Measurements from ENCODE around the gene GPR161. TPM values are rescaled to one million over a fixed set of nuclear protein-coding genes. Genes with fewer than 3 reads are reported as not detected.

GPR161 gene
- total RNA-seq, 1 donor from 2014 or later: 40.9 TPM

DNA sequence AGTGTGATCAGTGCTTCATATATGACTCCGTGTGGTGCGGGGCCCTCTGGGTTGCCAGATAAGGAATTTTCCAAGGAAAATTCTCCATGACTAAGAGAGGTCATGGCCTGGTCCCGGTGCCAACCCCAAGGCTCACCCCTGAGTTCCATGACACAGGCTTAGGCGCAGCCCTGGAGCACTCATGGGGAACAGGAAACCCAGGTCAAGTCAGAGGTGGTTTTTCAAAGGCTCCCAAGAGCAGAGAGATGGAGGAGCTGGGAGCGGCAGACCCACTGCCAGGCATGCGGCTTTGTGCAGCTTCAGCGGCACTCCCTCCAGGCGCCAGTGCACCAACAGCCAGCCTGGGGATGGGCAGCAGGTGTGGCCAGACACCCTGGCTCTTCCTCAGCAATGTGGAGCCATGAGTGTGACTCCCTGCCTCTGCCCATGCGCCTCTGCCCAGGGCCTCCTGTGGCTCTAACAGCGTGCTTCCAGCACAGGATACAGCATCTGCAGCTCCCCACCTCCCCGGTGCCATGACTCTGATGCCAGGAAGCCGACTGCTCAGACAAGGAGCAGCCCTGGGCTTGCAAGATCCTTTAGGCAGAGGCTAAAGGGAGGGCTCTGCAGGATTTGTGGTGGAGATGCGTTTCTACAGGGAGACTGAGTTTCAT is 47.3 kb downstream of the GPR161 start:
- no peak for DNase-seq (ENCODE audit: low spot score)
- TF ChIP-seq, protein P1, sequence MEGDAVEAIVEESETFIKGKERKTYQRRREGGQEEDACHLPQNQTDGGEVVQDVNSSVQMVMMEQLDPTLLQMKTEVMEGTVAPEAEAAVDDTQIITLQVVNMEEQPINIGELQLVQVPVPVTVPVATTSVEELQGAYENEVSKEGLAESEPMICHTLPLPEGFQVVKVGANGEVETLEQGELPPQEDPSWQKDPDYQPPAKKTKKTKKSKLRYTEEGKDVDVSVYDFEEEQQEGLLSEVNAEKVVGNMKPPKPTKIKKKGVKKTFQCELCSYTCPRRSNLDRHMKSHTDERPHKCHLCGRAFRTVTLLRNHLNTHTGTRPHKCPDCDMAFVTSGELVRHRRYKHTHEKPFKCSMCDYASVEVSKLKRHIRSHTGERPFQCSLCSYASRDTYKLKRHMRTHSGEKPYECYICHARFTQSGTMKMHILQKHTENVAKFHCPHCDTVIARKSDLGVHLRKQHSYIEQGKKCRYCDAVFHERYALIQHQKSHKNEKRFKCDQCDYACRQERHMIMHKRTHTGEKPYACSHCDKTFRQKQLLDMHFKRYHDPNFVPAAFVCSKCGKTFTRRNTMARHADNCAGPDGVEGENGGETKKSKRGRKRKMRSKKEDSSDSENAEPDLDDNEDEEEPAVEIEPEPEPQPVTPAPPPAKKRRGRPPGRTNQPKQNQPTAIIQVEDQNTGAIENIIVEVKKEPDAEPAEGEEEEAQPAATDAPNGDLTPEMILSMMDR (IDR thresholded peaks at IDR 0.05; ENCODE audit: unreplicated experiment): no peak
- peaks cover 38% of the 10 kb centered on the region for H3K36me3 Mint-ChIP-seq (ENCODE audit: low read depth, unreplicated experiment)
- H3K27me3 Mint-ChIP-seq (ENCODE audit: unreplicated experiment): peaks cover 4% of the 10 kb centered on the region
- peak overlapping the region; percentile 42 for H3K4me3 Mint-ChIP-seq (ENCODE audit: unreplicated experiment)
- peaks cover 4% of the 10 kb centered on the region for H3K4me1 Mint-ChIP-seq (ENCODE audit: unreplicated experiment)
- no peak overlapping the region for H3K27ac Mint-ChIP-seq (ENCODE audit: unreplicated experiment)
- no peaks in the 10 kb centered on the region for H3K9me3 Mint-ChIP-seq (ENCODE audit: unreplicated experiment)

DNA sequence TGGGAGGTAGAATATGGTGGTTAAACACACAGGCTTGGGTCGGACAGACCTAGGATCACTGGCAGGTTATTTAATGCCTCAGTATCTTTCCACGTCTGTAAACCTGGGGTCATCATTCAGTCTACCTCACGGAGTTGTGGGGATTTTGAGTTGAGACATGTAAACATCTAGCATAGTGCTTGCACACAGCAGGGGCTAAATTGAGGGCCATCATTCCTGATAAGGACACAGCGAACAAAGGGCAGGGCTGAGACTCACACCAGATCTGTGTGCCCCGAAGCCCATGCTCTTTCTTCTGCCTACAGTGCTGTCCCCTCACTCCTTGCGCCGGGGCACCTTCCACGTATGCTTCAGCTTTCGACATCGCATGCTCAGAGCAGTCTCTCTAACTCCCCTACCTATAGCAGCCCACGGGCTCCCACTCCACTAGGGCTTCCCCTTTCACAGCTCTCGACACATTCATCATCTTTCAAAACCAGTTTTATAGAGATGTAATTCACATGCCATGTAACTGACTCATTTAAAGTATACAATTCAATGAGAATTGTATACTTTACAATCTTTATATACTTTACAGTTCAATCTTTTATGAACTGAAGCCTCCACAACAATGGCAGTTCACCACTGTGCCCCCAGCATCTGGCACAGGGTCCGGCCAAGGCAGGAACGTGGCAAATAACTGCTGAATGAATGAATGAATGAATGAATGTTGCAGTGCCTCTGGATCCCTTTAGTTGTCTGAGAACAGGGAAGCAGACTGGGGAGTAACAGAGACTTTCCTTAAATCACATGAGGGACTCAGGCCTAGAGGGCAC is 48.0 kb downstream of the GPR161 start:
- Mint-ChIP-seq H3K4me1 (ENCODE audit: unreplicated experiment) (peaks cover 3% of the 10 kb centered on the region), H3K36me3 (ENCODE audit: low read depth, unreplicated experiment) (peaks cover 34% of the 10 kb centered on the region), H3K27ac (ENCODE audit: unreplicated experiment) (no peak overlapping the region), H3K9me3 (ENCODE audit: unreplicated experiment) (no peaks in the 10 kb centered on the region), H3K4me3 (ENCODE audit: unreplicated experiment) (no peak overlapping the region), H3K27me3 (ENCODE audit: unreplicated experiment) (peaks cover 6% of the 10 kb centered on the region)
- no peak for DNase-seq (ENCODE audit: low spot score)
- TF ChIP-seq, protein P1 (IDR thresholded peaks at IDR 0.05; ENCODE audit: unreplicated experiment): no peak

DNA sequence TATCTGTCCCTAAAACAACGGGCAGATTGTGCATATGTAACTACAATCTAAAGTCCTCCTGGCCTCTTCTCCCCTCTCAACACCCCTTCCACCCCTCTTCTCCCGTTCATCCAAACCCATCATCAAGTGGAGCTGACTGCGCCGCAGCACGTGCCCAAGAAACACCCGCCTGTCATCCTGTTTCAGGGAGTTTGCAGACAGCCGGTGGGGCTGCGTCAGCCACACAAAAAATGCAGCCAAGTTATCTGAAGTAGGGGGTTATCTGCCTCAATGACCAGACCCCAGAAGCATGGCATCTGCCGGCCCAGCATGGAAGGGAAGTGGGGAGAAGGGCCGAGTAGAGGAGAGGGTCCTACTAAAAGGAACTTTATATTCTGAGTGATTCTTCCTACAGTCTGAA is 49.0 kb downstream of the GPR161 start:
- no peak for DNase-seq (ENCODE audit: low spot score)

DNA sequence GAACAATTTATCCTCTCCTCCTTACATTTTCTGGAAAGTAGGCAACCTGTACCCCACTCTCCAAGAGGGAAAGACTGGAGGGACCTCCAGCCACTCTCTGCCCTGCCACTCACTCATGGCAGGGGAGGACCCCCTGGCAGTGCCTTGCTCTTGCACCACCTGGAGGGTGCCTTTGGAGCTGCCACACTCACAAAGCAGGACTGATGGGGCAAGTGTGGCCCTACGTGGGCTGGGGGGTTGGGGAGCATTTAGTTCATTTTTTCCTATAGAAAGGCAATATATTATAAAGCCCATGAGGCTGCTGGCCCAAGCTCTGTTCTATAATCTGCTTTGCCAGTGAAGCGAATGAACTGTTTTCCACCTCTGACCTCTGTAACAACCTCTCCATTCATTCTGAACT is 50.3 kb downstream of the GPR161 start:
- peaks cover 3% of the 10 kb centered on the region for H3K4me1 Mint-ChIP-seq (ENCODE audit: unreplicated experiment)
- TF ChIP-seq, protein P1 (IDR thresholded peaks at IDR 0.05; ENCODE audit: unreplicated experiment): no peak
- no peak overlapping the region for H3K4me3 Mint-ChIP-seq (ENCODE audit: unreplicated experiment)
- peaks cover 5% of the 10 kb centered on the region for H3K27me3 Mint-ChIP-seq (ENCODE audit: unreplicated experiment)
- H3K27ac Mint-ChIP-seq (ENCODE audit: unreplicated experiment): no peak overlapping the region
- peaks cover 35% of the 10 kb centered on the region for H3K36me3 Mint-ChIP-seq (ENCODE audit: low read depth, unreplicated experiment)
- DNase-seq (ENCODE audit: low spot score): no peak
- H3K9me3 Mint-ChIP-seq (ENCODE audit: unreplicated experiment): no peaks in the 10 kb centered on the region

More for the DNA sequence above, 49.0 kb downstream of the GPR161 start:
- Mint-ChIP-seq H3K27ac (ENCODE audit: unreplicated experiment) (no peak overlapping the region), H3K4me1 (ENCODE audit: unreplicated experiment) (peaks cover 3% of the 10 kb centered on the region), H3K4me3 (ENCODE audit: unreplicated experiment) (peak overlapping the region; percentile 44), H3K36me3 (ENCODE audit: low read depth, unreplicated experiment) (peaks cover 30% of the 10 kb centered on the region), H3K27me3 (ENCODE audit: unreplicated experiment) (peaks cover 6% of the 10 kb centered on the region), H3K9me3 (ENCODE audit: unreplicated experiment) (no peaks in the 10 kb centered on the region)
- TF ChIP-seq, protein P1 (IDR thresholded peaks at IDR 0.05; ENCODE audit: unreplicated experiment): no peak

DNA sequence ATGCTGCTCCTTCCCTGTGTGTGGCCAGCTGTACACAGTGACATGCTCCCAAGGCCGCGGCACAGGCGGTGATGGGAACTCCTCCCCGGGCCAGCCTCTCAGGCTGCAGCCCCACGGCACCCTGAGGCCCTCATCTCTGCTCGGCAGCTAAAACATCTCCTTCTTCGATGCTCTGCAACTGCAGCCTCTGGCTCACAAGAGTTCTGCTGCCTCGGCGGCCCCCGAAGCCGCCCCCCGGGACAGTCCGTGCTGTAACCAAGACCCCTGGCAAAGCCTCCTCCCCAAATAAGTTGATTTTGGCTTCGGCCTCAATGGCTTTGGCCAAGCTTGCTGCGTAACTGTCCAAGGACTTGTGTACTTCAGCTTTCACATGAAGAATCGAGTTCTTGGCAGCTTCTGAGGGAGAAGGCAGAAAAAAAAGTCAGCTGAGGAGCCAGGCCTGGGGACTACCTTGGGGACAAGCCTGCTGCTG is 51.3 kb downstream of the GPR161 start:
- H3K4me3 Mint-ChIP-seq (ENCODE audit: unreplicated experiment): no peak overlapping the region
- H3K27me3 Mint-ChIP-seq (ENCODE audit: unreplicated experiment): peaks cover 4% of the 10 kb centered on the region
- DNase-seq (ENCODE audit: low spot score): no peak
- H3K27ac Mint-ChIP-seq (ENCODE audit: unreplicated experiment): no peak overlapping the region
- H3K4me1 Mint-ChIP-seq (ENCODE audit: unreplicated experiment): no peaks in the 10 kb centered on the region
- no peaks in the 10 kb centered on the region for H3K9me3 Mint-ChIP-seq (ENCODE audit: unreplicated experiment)
- TF ChIP-seq, protein P1 (IDR thresholded peaks at IDR 0.05; ENCODE audit: unreplicated experiment): no peak
- H3K36me3 Mint-ChIP-seq (ENCODE audit: low read depth, unreplicated experiment): peaks cover 36% of the 10 kb centered on the region

Measured in endothelial cell (in vitro differentiated cells).